T-helper 2 cell (primary cell): ENCODE data around the gene MLLT1.

Experiments
- DNase-seq, 5 experiments: peaks; one replicate each; pipeline versions ENCODE4 v3.0.0 to v3.0.0-alpha.2; 2012 to 2022

Gene MLLT1

DNA sequence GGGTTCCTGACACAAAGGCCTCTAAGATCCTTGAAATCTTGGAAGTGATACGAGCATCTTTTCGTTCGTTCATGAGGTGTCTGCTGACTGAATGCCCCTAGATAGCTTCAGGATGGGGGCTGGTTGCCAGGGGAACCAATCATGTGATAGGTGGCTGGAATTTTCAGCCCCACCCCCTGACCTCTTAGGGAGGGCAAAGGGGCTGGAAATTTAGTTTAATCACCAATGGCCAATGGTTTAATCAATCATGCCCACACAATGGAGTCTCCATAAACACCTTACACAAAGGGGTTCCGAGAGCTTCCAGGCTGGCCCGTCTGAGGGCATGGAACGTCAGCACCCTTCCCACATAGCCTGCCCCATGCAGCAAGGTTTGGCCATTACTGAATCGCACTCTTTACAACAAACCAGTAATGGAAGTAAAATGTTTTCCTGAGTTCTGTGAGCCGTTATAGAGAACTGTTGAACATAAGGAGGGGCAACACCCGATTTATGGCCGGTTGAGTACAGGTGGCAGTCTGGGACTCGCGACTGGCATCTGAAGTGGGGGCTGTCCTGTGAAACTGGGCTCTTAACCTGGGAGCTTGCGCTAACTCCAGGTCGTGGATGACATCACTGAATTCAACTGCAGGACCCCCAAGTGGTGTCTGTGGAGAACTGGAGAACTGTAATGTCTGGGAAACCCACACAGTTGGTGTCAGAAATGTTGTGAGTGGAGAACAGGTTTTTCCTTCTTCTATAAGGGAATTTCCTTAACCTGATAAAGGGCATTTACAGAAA is 25.6 kb downstream of the MLLT1 start:
- DNase-seq: no peak

DNA sequence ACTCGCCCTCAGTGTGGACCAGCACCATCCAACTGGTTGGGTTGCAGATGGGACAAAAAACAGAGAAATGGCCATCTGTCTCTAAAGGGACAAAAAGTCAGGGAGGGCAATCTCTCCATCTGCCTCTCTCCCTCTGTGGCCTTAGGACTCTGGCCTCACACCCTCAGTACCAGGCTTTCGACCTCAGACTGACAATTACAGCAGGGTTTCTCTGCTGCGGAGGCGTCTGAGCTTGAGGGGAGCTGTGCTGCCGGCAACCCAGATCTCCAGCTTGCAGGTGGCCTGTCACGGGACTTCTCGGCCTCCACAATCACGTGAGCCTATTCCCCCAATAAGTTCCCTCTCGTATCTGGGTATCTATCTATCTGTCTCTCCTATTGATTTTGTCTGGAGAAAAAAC is 27.7 kb downstream of the MLLT1 start:
- DNase-seq: no peak

DNA sequence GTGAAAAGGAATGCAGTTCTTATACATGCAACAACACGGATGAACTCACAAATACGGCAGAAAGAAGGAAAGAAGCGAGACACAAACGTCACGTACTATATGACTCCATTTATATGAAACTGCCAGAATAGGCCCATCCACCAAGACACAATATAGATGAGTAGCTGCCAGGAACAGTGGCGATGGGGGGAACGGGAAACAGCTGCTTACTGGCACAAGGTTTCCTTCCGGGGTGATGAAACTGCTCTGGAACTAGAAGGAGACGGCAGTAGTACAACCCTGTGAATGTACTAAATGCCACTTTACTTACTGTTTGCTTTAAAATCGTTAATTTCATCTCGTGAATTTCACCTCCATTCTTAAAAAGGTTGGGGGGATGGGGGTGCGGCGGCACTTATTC is 28.9 kb downstream of the MLLT1 start:
- no peak for DNase-seq

- no peak for DNase-seq
These were observed 29.7 kb downstream of the MLLT1 start for GRCh38 chr19:6250024-6250615.

DNA sequence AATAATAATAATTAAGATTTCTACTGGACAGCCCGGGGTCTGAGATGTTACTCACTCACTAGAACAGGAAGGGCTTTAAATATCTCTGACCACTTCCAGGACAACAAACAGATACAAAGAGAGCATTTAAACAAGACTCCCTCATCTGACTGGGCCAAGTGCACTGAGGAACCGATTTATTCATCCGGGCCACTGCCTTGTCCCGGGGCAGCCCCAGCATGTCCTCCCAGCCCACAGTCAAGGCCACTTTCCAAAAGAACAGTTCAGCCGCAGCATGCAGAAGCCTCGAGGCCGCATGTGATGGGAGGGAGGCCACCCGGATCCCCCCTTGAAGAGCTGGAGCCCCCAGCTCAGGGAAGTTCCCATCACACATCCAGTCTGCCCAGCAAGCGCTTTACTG is 30.5 kb downstream of the MLLT1 start:
- no peak for DNase-seq

GRCh38 chr19:6248844-6249243 is 30.9 kb downstream of the MLLT1 start:
- no peak for DNase-seq

GRCh38 chr19:6248341-6248740 is 31.4 kb downstream of the MLLT1 start:
- no peak for DNase-seq

- DNase-seq: no peak
These were observed 32.8 kb downstream of the MLLT1 start for GRCh38 chr19:6247007-6247288.

GRCh38 chr19:6246174-6247006 is 33.4 kb downstream of the MLLT1 start:
- no peak for DNase-seq

DNA sequence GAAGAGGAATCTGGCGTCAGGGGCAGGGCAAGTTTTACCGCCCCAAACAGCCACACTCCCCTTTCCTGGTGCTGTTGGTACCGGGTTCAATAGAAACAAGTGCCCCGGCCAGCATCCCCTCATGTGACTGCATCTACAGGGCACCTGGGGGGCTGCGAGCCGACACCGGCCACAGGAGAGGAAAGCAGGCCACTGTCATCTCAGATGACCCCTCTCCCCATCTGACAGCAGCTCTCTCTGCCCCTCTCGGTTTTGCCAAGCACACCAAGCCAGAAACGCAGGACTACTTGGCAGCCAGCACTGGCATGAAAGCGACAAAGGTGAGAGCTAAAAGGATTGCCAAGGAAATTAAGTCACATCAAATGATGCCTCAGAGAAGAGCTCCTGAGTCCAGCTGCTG is 37.1 kb downstream of the MLLT1 start:
- DNase-seq: no peak

- no peak for DNase-seq
These were observed 37.9 kb downstream of the MLLT1 start for GRCh38 chr19:6241680-6242377.

GRCh38 chr19:6241056-6241455 is 38.7 kb downstream of the MLLT1 start:
- no peak for DNase-seq

DNA sequence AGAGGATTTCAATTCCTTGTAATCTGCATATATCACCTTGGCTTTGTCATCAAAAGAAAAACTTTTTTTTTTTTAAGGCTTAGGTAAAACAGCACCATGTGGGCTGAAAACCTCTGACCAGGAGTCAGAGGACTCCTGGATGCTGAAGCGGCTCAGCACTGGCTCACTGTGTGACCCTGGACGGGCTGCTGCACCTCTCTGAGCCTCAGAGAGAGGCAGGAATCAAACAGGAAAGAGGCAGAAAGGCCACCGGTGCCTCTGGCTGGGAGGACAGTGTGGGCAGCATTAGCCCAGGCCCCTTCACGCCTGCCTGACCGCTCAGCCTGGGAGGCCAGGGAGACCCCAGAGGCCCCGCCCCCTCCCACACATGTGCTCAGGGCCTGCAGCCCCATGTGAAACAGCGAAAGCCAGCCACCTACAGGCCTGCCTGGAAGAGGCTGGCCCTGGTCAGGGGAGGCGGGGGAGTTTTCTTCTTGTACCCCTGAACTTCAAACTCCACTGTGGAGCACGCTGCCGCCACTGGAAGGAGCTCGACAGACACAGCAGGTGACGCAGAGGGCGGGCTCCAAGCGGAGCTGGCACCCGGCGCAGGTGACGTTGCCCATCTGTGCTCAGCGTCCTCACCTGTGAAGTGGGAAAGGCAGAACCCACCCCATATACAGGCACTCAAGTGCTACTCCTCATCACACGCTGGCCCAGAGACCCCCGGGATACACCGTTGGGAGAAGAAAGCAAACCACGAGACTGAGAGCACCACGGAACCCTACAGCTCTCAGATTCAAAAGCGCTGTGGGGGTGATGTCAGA is 39.7 kb downstream of the MLLT1 start:
- DNase-seq: no peak

GRCh38 chr19:6239401-6239844 is 40.4 kb downstream of the MLLT1 start:
- DNase-seq: peak in 1 of 5 experiments; percentile 19

- DNase-seq: no peak
These were observed 41.0 kb downstream of the MLLT1 start for GRCh38 chr19:6238643-6239281.

GRCh38 chr19:6238256-6238642 is 41.5 kb downstream of the MLLT1 start:
- peak in 3 of 5 experiments; percentile 21 to 76 (median 43) for DNase-seq

DNA sequence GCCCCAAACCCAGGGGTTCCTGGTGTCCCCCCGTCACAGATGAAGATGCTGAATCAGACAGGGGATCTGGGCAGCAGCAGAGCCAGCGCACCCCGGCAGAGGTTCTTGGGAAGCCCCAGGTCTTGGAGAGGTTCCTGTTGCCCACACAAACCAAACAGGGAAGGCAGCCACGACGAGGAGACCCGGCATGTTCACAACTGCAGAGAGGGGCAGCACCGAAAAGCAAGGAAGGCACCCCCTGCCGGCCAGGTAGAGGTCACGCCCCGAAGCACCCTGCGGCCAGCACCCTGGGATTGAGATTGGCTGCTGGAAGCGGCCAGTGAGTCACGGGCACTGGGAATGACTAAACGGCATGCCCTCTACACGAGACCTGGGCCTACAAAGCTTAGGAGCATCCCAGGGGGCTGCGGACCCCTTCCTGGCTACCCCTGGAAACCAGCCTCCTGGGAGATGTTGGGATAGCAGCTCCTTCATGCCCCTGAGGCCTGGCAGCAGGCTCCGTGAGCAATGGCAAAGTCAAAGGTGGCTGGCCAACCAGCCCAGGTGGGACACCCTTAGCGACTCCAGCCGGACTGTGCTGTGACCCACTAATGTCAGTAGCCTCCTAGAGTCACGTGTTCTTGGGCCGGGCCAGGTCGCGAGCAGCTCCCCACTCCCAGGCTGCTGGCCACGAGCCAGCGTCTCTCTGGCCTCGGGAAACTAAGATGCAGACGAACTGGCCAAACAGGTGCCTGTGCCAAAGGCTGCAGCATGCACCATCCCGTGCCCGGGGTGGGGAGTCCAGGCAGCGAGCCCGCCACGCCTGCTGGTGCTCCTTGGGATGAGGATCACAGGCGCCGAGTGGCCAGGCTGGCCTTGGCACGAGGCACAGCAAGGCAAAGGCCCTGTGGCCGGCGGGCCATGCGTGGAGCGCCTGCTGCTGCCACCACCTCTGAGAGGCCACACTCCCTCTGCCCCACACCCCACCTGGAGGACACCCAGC is 43.2 kb downstream of the MLLT1 start:
- no peak for DNase-seq

DNA sequence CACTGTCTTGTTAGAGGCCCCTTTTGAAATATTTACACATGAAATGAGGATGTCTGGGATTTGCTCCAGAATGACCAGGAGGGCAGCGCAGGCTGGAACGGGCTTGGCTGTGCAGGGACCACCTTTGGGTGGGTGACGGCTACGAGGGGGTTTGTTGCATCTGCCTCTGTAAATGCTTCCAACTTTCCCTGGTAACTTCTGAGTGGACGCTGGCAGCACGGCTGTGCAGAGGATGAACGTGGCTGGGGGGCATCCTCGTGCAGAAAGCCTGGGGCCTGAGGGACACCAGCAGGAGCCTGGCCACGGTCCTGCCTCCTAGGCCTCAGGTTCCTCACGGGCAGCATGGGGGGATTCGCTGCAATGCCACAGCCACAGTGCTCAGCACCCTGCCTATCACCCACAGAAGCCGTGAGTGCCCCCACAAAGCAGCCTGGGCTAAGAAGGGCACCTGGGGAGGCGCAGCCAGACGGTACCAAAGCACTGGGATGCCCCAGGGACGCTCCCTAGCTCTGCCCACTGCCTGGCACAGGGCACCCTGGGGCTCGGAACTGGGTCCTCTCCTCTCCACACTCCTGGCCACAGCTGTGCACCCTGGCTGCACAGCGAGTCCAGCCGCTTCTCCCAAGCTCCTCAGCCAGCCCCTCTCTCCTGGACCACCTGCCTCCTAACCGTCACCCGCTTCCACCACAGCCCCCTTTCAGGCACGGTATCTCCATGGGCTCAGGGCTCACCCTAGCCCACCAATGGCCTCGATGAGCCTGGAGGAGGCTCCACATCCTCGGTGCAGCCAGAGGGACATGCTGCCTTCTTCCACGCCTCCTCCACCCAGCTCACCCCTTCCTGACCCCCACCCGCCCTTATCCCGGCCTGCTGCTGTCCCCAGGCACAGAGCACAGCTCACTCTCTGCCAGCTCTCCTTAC is 44.5 kb downstream of the MLLT1 start:
- DNase-seq: no peak

DNA sequence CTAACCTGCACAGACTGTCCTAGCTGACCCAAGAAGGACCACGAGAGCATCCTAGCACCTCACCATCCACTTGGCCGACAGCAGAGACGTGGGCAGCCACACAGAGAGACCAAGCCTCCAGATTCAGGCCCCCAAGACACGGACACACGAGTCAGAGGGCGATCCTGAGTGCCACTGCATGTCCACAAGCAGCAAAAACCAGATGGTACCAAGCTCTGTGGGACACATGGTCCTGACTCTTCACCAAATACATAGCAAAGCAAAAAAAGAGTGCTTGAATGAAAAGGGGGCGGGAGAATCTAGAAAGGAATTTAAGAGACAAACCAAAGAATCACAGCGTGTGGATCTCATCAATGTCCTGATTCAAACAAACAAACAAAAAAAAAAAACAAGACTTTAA is 45.2 kb downstream of the MLLT1 start:
- no peak for DNase-seq
